T-cell (primary cell): ENCODE data around the gene SCARF1. TPM values are rescaled to one million over a fixed set of nuclear protein-coding genes. Genes with fewer than 3 reads are reported as not detected.

Experiments used
- ATAC-seq, 4 experiments: fragments of 200-7000 bp in 3 of 4; fragments of 150-1000 bp in 1 of 4; cut with Tn5 transposase; replicated peaks in 1 of 4; 1 replicate in 3 of 4; 2 replicates in 1 of 4; pipeline ENCODE4 v1.10.0; 2021; ENCODE audit warnings: moderate library complexity in 3 of 4, mild to moderate bottlenecking in 2 of 4, moderate number of reproducible peaks in 1 of 4
- CTCF ChIA-PET, 2 donors: fragments of 300-600 bp; sonication (Branson Sonifier 250); formaldehyde crosslinking; loops; one replicate each; lab custom pipeline; 2022; ENCODE audit warnings: antibody characterized with exemption in 2 of 2; lab: Charles Lee
- POLR2A ChIA-PET, 2 donors: fragments of 300-600 bp; sonication (Branson Sonifier 250); formaldehyde crosslinking; loops; one replicate each; lab custom pipeline; 2022; ENCODE audit warnings: antibody characterized with exemption in 2 of 2; lab: Charles Lee
- DNase-seq, 35 experiments: peaks; one replicate each; pipeline versions ENCODE4 v3.0.0 to v3.0.0-alpha.2; 2013 to 2023
- H3K27ac ChIP-seq: one replicate; pipeline ENCODE4 v1.5.1; 2013; ENCODE audit warnings: low read length
- H3K27me3 ChIP-seq, 2 experiments: replicated peaks in 1 of 2; 1 replicate in 1 of 2; 2 replicates in 1 of 2; pipeline versions ENCODE4 v1.6.1 to v1.7.0; 2013; ENCODE audit warnings: low read length in 1 of 2, mixed read lengths in 1 of 2; ENCODE audit not compliant: control insufficient read depth in 2 of 2, insufficient read depth in 2 of 2; ENCODE audit errors: extremely low read depth in 1 of 2
- H3K36me3 ChIP-seq, 2 donors: 1 replicate in 1 of 2; 2 replicates in 1 of 2; pipeline versions ENCODE4 v1.6.1 to v1.7.0; 2013; ENCODE audit warnings: low read length in 1 of 2; ENCODE audit not compliant: control insufficient read depth in 2 of 2, insufficient read depth in 1 of 2; ENCODE audit errors: extremely low read depth in 1 of 2
- H3K4me1 ChIP-seq, 2 experiments: 1 replicate in 1 of 2; 2 replicates in 1 of 2; pipeline versions ENCODE4 v1.6.1 to v1.7.0; 2013; ENCODE audit warnings: low read length in 2 of 2, mixed read lengths in 1 of 2; ENCODE audit not compliant: insufficient read depth in 2 of 2, control insufficient read depth in 1 of 2; ENCODE audit errors: extremely low read depth in 1 of 2
- H3K4me3 ChIP-seq, 2 donors: 1 replicate in 1 of 2; 2 replicates in 1 of 2; pipeline versions ENCODE4 v1.5.1 to v1.7.0; 2013; ENCODE audit warnings: mild to moderate bottlenecking in 2 of 2, low read length in 1 of 2, moderate library complexity in 1 of 2; ENCODE audit not compliant: control insufficient read depth in 1 of 2; ENCODE audit errors: extremely low read depth in 1 of 2
- H3K9me3 ChIP-seq: 2 replicates; pipeline ENCODE4 v1.7.0; 2013
- H3K27ac Mint-ChIP-seq, 2 donors: one replicate each; pipeline ENCODE4 v1.8.0; 2020 to 2021; ENCODE audit warnings: mild to moderate bottlenecking in 2 of 2, mixed read lengths in 2 of 2
- H3K27me3 Mint-ChIP-seq, 2 donors: one replicate each; pipeline ENCODE4 v1.8.0; 2021 to 2022; ENCODE audit warnings: mixed read lengths in 2 of 2
- H3K36me3 Mint-ChIP-seq: one replicate; pipeline ENCODE4 v1.8.0; 2021; ENCODE audit warnings: mixed read lengths
- H3K4me1 Mint-ChIP-seq, 3 donors: one replicate each; pipeline ENCODE4 v1.8.0; 2020 to 2022; ENCODE audit warnings: mixed read lengths in 3 of 3, mild to moderate bottlenecking in 1 of 3
- H3K4me3 Mint-ChIP-seq, 3 donors: one replicate each; pipeline ENCODE4 v1.8.0; 2020 to 2022; ENCODE audit warnings: mild to moderate bottlenecking in 3 of 3, mixed read lengths in 3 of 3, moderate library complexity in 3 of 3
- H3K9me3 Mint-ChIP-seq, 3 donors: one replicate each; pipeline ENCODE4 v1.8.0; 2020 to 2022; ENCODE audit warnings: mixed read lengths in 3 of 3
- WGBS: methylation state at CpG from one replicate; pipeline ENCODE4 v1.1.5; 2013; ENCODE audit warnings: missing lambda C conversion rate; ENCODE audit not compliant: insufficient coverage; 5-methylcytosine and 5-hydroxymethylcytosine counted together
- total RNA-seq, 35 experiments: library from RNA in 6 of 35; stranded (reverse) in 6 of 35; fragments of 120-200 nt in 1 of 35; gene quantifications; one replicate each; pipeline versions ENCODE4 v1.2.1 to v1.2.4 and lab custom pipeline; 2013 to 2026

The SCARF1 gene
- total RNA-seq, 5 donors from 2014 or later (not counting 1 experiment from before 2014, with no cell fraction given): 0.83 to 2.0 (median 1.5) TPM

DNA sequence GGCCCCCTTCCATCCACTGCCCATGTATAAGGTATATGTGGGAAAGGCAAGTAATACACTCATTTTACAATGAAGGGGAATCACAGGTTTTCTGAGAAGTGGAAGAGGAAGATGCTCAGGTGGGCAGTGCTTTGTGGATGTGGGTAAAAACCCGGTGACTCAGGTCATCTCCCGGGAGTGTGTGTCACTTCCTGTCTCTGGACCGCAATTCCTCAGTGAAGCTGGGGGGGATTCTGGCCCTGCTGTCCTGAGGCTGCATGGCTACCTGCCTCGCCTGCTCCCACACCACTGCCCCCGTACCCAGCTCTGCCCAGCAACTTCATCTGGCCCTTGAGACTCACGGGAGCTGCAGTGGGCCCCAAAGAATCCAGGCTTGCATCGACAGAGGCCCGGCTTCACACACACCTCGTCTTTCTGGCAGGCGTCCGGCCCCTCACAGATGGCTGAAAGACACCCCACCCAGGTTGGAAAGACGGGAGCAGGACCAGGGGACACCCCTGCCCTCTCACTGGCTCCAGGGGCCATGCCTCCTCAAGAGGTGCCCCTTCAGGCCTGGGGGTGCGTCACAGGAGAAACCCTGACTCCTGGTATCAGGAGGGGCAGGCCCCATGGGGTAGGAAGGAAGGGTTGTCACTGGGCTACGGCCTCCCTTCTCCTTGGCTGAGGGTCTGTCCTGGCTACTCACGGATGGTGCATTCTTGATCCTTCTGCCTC lies 882 bp downstream of the SCARF1 start:
- ATAC-seq (no peak), DNase-seq (peak in 2 of 35 experiments; percentile 33 to 38)
- no peaks in the 10 kb centered on the region for H3K36me3 ChIP-seq
- Mint-ChIP-seq H3K27me3 (no peaks in the 10 kb centered on the region), H3K9me3 (no peaks in the 10 kb centered on the region), H3K27ac (no peak overlapping the region), H3K4me1 (peaks cover 18 to 34% (median 26%) of the 10 kb centered on the region in 3 donors), H3K4me3 (peak overlapping the region; percentile 69 to 87 (median 80)), H3K36me3 (no peaks in the 10 kb centered on the region)
- H3K27me3 ChIP-seq: peaks cover 0 to 17% of the 10 kb centered on the region in 2 experiments
- no peak overlapping the region for H3K4me3 ChIP-seq
- peaks cover 15 to 40% of the 10 kb centered on the region in 2 experiments for H3K4me1 ChIP-seq
- ChIA-PET POLR2A (no interaction called here), CTCF (interaction anchor here in 1 of 2 donors (0.5 kb wide), 1 partner anchor 391 kb away, joined by 4 read pairs; no protein-coding TSS in a partner anchor)
- WGBS: 45% methylated on average over 7 of the region's 15 CpGs
- H3K27ac ChIP-seq: no peak overlapping the region
- H3K9me3 ChIP-seq: no peaks in the 10 kb centered on the region

GRCh38 chr17:1643999-1644492 lies 1.5 kb downstream of the SCARF1 start:
- Mint-ChIP-seq H3K9me3 (no peaks in the 10 kb centered on the region), H3K36me3 (no peaks in the 10 kb centered on the region), H3K27ac (peak overlapping the region in 1 of 2 donors; percentile 63), H3K27me3 (no peaks in the 10 kb centered on the region), H3K4me1 (peaks cover 18 to 34% (median 26%) of the 10 kb centered on the region in 3 donors), H3K4me3 (peak overlapping the region; percentile 69 to 87 (median 80))
- 30% methylated on average over 11 of the region's 13 CpGs for WGBS
- CTCF ChIA-PET: no interaction called here
- POLR2A ChIA-PET: interaction anchor here in 1 of 2 donors (0.6 kb wide), 1 partner anchor 263 kb away, joined by 3 read pairs; no protein-coding TSS in a partner anchor
- Histone ChIP-seq H3K36me3 (no peaks in the 10 kb centered on the region), H3K4me1 (peaks cover 15 to 37% of the 10 kb centered on the region in 2 experiments), H3K4me3 (peak overlapping the region in 1 of 2 donors; percentile 32), H3K9me3 (no peaks in the 10 kb centered on the region), H3K27ac (no peak overlapping the region), H3K27me3 (peaks cover 0 to 17% of the 10 kb centered on the region in 2 experiments)
- ATAC-seq (no peak), DNase-seq (no peak)

GRCh38 chr17:1643293-1643998 lies 2.1 kb downstream of the SCARF1 start:
- WGBS: 1% methylated on average over 86 of the region's 90 CpGs
- POLR2A ChIA-PET: interaction anchor here in 1 of 2 donors (0.6 kb wide), 1 partner anchor 263 kb away, joined by 3 read pairs; no protein-coding TSS in a partner anchor
- Mint-ChIP-seq H3K4me1 (peaks cover 18 to 34% (median 26%) of the 10 kb centered on the region in 3 donors), H3K27ac (no peak overlapping the region), H3K4me3 (peak overlapping the region in 2 of 3 donors; percentile 80 to 87), H3K27me3 (no peaks in the 10 kb centered on the region), H3K9me3 (no peaks in the 10 kb centered on the region), H3K36me3 (no peaks in the 10 kb centered on the region)
- H3K36me3 ChIP-seq: no peaks in the 10 kb centered on the region
- DNase-seq: peak; percentile 36 to 85 (median 74)
- no peak overlapping the region for H3K27ac ChIP-seq
- CTCF ChIA-PET: interaction anchor here in 1 of 2 donors (0.7 kb wide), 1 partner anchor 30 kb away, joined by 5 read pairs; no protein-coding TSS in a partner anchor
- peak overlapping the region; percentile 32 to 46 for H3K4me3 ChIP-seq
- peaks cover 0 to 17% of the 10 kb centered on the region in 2 experiments for H3K27me3 ChIP-seq
- H3K9me3 ChIP-seq: no peaks in the 10 kb centered on the region
- H3K4me1 ChIP-seq: peaks cover 13 to 35% of the 10 kb centered on the region in 2 experiments
- peak; percentile 70 to 79 (median 71) for ATAC-seq

DNA sequence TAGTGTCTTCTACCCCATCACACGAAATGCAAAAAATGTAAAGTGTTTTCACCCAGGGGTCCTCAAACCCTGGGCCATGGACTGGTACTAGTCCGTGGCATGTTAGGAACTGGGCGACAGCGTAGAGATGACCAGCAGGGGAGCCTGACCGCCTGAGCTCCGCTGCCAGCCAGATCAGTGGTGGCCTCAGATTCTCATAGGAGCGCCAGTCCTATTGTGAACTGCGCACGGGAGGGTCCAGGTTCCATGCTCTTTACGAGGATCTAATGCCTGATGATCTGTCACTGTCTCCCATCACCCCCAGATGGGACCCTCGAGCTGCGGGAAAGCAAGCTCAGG lies 4.5 kb downstream of the SCARF1 start:
- Histone ChIP-seq H3K4me1 (peaks cover 10 to 24% of the 10 kb centered on the region in 2 experiments), H3K4me3 (no peak overlapping the region), H3K27me3 (peaks cover 0 to 10% of the 10 kb centered on the region in 2 experiments), H3K27ac (no peak overlapping the region), H3K36me3 (no peaks in the 10 kb centered on the region), H3K9me3 (no peaks in the 10 kb centered on the region)
- no peak overlapping the region for H3K27ac Mint-ChIP-seq
- no peaks in the 10 kb centered on the region for H3K9me3 Mint-ChIP-seq
- no peak for DNase-seq
- 95% methylated on average over 8 of the region's 12 CpGs for WGBS
- H3K27me3 Mint-ChIP-seq: no peaks in the 10 kb centered on the region
- CTCF ChIA-PET: interaction anchor here in 1 of 2 donors (1.0 kb wide), 1 partner anchor 10 kb away, joined by 6 read pairs; no protein-coding TSS in a partner anchor
- peaks cover 17 to 20% (median 18%) of the 10 kb centered on the region in 3 donors for H3K4me1 Mint-ChIP-seq
- no peak for ATAC-seq
- no peak overlapping the region for H3K4me3 Mint-ChIP-seq
- H3K36me3 Mint-ChIP-seq: no peaks in the 10 kb centered on the region
- POLR2A ChIA-PET: no interaction called here

DNA sequence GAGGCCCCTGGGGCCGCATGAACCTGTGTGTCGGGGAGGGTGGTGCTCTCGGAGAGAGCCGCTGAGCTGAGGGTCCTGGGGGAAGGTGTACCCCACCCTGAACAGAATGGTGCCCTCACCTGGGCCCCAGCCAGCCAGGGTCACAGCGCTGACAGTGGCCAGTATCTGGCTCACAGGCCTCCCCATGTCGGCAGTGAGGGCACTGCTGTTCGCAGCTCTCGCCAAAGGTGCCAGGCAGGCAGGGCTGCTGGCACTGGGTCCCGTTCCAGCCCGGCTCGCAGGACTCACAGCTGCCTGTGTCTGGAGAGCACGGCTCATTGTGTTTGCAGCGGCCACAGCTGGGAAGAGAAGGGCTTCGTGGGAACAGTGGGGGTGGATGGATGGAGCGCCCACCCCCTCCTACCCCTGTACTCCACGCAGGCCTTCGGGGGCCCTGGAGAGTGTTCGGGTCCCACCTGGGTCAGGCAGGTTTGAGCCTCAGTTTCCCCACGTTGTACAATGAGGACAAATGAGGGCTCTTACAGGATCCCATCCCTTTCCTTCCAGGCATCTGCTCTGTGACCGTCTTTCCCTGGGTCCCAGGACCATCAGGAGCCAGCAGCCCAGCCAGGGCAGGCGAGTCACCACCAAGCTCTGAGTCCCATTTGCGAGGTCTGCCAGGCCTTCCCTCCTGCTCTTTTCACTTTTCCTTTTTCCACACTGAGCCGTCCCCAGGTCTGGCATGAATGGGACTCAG lies 5.0 kb downstream of the SCARF1 start:
- Histone ChIP-seq H3K9me3 (no peaks in the 10 kb centered on the region), H3K4me3 (no peak overlapping the region), H3K4me1 (peaks cover 7 to 18% of the 10 kb centered on the region in 2 experiments), H3K27ac (no peak overlapping the region), H3K27me3 (peaks cover 0 to 10% of the 10 kb centered on the region in 2 experiments), H3K36me3 (no peaks in the 10 kb centered on the region)
- WGBS: 88% methylated on average over 14 of the region's 23 CpGs
- Mint-ChIP-seq H3K27me3 (no peaks in the 10 kb centered on the region), H3K4me3 (no peak overlapping the region), H3K4me1 (peaks cover 14 to 15% (median 14%) of the 10 kb centered on the region in 3 donors), H3K36me3 (no peaks in the 10 kb centered on the region), H3K9me3 (no peaks in the 10 kb centered on the region), H3K27ac (no peak overlapping the region)
- DNase-seq (no peak), ATAC-seq (no peak)
- CTCF ChIA-PET: no interaction called here
- POLR2A ChIA-PET: no interaction called here
